Measurements from ENCODE around the gene ZBTB6. TPM values are rescaled to one million over a fixed set of nuclear protein-coding genes. Genes with fewer than 3 reads are reported as not detected.

Gene ZBTB6
- total RNA-seq, 4 donors from 2014 or later = 6.9 to 9.6 (median 8.3) TPM

DNA sequence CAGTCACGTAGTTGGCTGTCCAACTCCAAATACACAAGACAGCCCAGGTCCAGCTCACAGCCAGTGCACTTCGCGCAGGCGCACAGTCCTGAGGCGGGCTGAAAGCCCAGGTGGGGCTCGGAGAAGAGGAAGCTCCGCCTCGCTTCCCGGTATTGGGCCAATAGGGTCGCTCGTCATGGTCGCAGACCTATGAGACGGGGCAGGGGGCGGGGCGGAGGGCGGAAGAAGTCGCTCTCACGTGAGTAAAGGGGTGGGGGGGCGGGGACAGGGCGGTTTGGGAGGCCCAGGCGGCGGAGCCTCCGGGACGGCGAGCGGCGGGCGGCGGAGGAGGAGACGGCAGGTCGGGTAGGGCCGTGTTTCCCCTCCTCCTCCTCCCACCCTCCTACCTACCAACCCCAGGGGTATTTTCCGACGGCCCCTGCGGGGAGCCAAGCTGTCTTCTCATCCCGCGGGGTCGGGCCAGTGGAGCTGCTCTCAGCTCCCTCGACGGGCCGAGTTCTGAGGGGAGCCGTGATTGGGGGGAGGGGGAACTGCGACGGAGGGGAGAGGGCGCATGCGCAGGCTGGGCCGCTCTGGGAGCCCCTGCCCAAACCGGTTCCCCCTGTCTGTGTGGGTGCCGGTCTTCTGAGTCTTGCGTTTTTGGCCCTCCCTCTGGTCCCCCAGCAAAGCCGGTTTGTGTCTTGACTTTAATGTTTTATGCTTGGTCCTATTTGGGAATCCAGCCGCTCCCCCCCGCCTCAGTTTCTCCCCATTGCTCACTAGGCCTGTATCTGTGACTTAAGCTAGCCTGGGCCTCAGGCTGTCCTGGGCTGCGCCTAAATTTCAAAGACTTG, 27.8 kb upstream of the ZBTB6 start, which contains the start of gene RABGAP1:
RABGAP1 (plus strand) TSS at position 272 of the 833 bp plus-strand sequence. CDS start 16,040 bp downstream, outside the sequence.
- peak within 1 kb of the TSS; percentile 67 for H3K4me3 ChIP-seq (ENCODE audit: low read depth, poor library complexity, severe bottlenecking)
- intact Hi-C loops (cut with DNase I; ENCODE audit: low total_unique reads) = no loop called here
- DNase-seq (ENCODE audit: low spot score in 2 of 2) = peak; percentile 98 to 100
- WGBS, 2 donors = 0% methylated on average over 10 to 28 of the region's 54 CpGs
- peak in 1 of 2 donors; percentile 73 for TF ChIP-seq POLR2A (IDR thresholded peaks at IDR 0.05)
- TF ChIP-seq, protein P1, sequence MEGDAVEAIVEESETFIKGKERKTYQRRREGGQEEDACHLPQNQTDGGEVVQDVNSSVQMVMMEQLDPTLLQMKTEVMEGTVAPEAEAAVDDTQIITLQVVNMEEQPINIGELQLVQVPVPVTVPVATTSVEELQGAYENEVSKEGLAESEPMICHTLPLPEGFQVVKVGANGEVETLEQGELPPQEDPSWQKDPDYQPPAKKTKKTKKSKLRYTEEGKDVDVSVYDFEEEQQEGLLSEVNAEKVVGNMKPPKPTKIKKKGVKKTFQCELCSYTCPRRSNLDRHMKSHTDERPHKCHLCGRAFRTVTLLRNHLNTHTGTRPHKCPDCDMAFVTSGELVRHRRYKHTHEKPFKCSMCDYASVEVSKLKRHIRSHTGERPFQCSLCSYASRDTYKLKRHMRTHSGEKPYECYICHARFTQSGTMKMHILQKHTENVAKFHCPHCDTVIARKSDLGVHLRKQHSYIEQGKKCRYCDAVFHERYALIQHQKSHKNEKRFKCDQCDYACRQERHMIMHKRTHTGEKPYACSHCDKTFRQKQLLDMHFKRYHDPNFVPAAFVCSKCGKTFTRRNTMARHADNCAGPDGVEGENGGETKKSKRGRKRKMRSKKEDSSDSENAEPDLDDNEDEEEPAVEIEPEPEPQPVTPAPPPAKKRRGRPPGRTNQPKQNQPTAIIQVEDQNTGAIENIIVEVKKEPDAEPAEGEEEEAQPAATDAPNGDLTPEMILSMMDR (IDR thresholded peaks at IDR 0.05) = no peak

DNA sequence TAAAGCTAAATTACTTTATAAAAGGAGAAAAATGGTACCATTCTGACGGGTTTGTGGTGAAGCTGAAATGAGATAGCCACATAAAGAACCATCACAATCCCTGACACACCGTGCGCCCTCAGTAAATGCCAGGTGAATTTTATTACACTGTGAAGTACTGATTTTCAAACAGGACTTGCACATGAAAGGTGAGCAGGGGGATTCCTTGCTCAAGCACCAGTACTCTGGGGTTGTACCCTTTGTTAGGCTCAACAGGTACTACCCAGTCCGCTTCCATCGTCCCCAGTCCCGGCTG, 27.3 kb upstream of the ZBTB6 start:
- intact Hi-C loops (cut with DNase I; ENCODE audit: low total_unique reads) = no loop called here
- TF ChIP-seq, protein P1 (IDR thresholded peaks at IDR 0.05) = no peak
- TF ChIP-seq POLR2A (IDR thresholded peaks at IDR 0.05) = no peak
- 21 to 30% methylated on average over 6 of the region's 6 CpGs for WGBS, 2 donors
- no peak overlapping the region for H3K4me3 ChIP-seq (ENCODE audit: low read depth, poor library complexity, severe bottlenecking)
- DNase-seq (ENCODE audit: low spot score in 2 of 2) = no peak

DNA sequence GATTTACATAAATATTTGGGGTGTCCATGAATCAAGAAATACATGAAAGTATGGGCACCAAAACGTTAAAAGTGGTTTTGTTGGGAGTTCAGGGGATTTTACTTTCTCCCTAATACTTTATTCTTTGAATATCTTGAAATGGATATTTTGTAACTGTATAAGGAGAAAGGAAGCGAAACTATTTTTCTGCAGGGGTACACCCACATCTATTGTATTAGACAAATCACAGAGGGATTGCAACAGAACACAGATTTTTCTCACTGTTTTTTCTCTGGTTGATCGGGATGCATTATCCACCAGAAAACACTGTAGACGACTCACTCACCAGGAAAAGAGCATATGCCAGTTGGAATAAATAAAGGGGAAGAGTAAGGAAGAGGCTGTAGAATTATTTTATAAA, 26.5 kb upstream of the ZBTB6 start:
- DNase-seq (ENCODE audit: low spot score in 2 of 2) = no peak
- no peak overlapping the region for H3K4me3 ChIP-seq (ENCODE audit: low read depth, poor library complexity, severe bottlenecking)
- 79 to 89% methylated on average over 4 of the region's 4 CpGs for WGBS, 2 donors
- TF ChIP-seq, protein P1 (IDR thresholded peaks at IDR 0.05) = no peak
- no peak for TF ChIP-seq POLR2A (IDR thresholded peaks at IDR 0.05)
- intact Hi-C loops (cut with DNase I; ENCODE audit: low total_unique reads) = no loop called here

DNA sequence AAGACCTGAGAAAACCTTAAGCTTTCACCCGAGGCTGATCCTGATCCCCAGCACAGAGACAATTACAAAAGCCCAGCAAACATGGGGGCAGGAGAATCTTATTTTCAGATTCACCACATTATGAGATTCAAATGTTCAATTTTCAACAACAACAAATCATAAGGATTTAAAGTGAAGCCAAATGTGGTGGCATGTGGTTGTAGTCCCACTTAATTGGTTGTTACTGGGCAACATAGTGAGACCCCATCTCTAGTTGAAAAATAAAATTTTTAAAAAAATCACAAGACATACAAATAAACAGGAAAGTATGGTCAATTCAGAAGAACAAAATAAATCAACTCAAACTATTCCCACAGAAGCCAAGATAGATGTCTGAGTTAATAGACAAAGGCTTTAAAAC, 23.8 kb upstream of the ZBTB6 start:
- intact Hi-C loops (cut with DNase I; ENCODE audit: low total_unique reads) = no loop called here
- no peak for TF ChIP-seq POLR2A (IDR thresholded peaks at IDR 0.05)
- TF ChIP-seq, protein P1 (IDR thresholded peaks at IDR 0.05) = no peak
- H3K4me3 ChIP-seq (ENCODE audit: low read depth, poor library complexity, severe bottlenecking) = no peak overlapping the region
- no peak for DNase-seq (ENCODE audit: low spot score in 2 of 2)
- WGBS, 2 donors = 56 to 71% methylated on average over 1 of the region's 1 CpG

DNA sequence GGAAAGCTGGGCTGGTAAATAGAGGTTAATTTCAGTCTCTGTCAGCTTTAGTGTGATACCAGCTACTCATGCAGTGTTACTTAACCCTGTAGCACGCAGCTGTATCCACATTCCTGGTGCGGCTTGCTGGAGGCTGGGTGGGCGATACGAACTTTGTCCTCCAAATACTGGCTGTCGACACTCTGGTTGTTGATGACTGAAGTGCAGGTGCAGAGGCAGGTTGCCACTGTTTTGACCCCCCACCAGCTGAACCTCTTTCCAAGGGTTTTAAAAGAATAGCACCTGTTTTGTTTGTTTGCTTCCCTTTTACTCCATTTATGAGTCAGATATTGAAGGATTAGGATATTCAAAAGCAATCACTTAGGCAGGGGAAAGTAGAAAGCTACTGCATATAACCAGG, 23.3 kb upstream of the ZBTB6 start:
- no peak for TF ChIP-seq POLR2A (IDR thresholded peaks at IDR 0.05)
- TF ChIP-seq, protein P1 (IDR thresholded peaks at IDR 0.05) = no peak

More for the DNA sequence above, 23.3 kb upstream of the ZBTB6 start:
- 92 to 96% methylated on average over 5 of the region's 5 CpGs for WGBS, 2 donors
- intact Hi-C loops (cut with DNase I; ENCODE audit: low total_unique reads) = no loop called here
- DNase-seq (ENCODE audit: low spot score in 2 of 2) = no peak
- H3K4me3 ChIP-seq (ENCODE audit: low read depth, poor library complexity, severe bottlenecking) = no peak overlapping the region

Measured in lower leg skin (tissue), 4 donors.